HL-60/S4 treated with retinoic acid at 250 ng/mL for 4 days and 3 days (cell line): ENCODE results near the gene PHIP.

Experiments used
- in situ Hi-C: fragments of 300-500 bp; cut with MboI; formaldehyde crosslinking; loops from 2 replicates; pipeline ENCODE4 v1.7.0; 2022; ENCODE audit warnings: low sequenced_read_pairs

The PHIP gene

GRCh38 chr6:79071547-79071946 lies 6.5 kb downstream of the PHIP start:
- in situ Hi-C loops = no loop called here

GRCh38 chr6:79070206-79070825 lies 7.7 kb downstream of the PHIP start:
- in situ Hi-C loops = no loop called here

- in situ Hi-C loops = no loop called here
Measured at GRCh38 chr6:79066828-79067227, 11.2 kb downstream of the PHIP start.

GRCh38 chr6:79066330-79066729 lies 11.7 kb downstream of the PHIP start:
- in situ Hi-C loops = no loop called here

GRCh38 chr6:79065232-79065631 lies 12.8 kb downstream of the PHIP start:
- in situ Hi-C loops = no loop called here

GRCh38 chr6:79064635-79065034 lies 13.4 kb downstream of the PHIP start:
- in situ Hi-C loops = no loop called here

GRCh38 chr6:79062708-79063107 lies 15.3 kb downstream of the PHIP start:
- in situ Hi-C loops = no loop called here

- in situ Hi-C loops = no loop called here
Measured at GRCh38 chr6:79057746-79058145, 20.3 kb downstream of the PHIP start.

- in situ Hi-C loops = no loop called here
Measured at GRCh38 chr6:79056226-79056625, 21.8 kb downstream of the PHIP start.

- in situ Hi-C loops = no loop called here
Measured at GRCh38 chr6:79048611-79049010, 29.4 kb downstream of the PHIP start.

GRCh38 chr6:79047072-79047471 lies 31.0 kb downstream of the PHIP start:
- in situ Hi-C loops = no loop called here

- in situ Hi-C loops = no loop called here
Measured at GRCh38 chr6:79045966-79046365, 32.1 kb downstream of the PHIP start.

GRCh38 chr6:79042799-79043126 lies 35.3 kb downstream of the PHIP start:
- in situ Hi-C loops = no loop called here

GRCh38 chr6:79042088-79042798 lies 35.8 kb downstream of the PHIP start:
- in situ Hi-C loops = no loop called here

GRCh38 chr6:79040083-79040482 lies 38.0 kb downstream of the PHIP start:
- in situ Hi-C loops = no loop called here

GRCh38 chr6:79038061-79038460 lies 40.0 kb downstream of the PHIP start:
- in situ Hi-C loops = no loop called here

- in situ Hi-C loops = no loop called here
Measured at GRCh38 chr6:79034865-79035264, 43.2 kb downstream of the PHIP start.

- in situ Hi-C loops = no loop called here
Measured at GRCh38 chr6:79033279-79033678, 44.8 kb downstream of the PHIP start.

- in situ Hi-C loops = no loop called here
Measured at GRCh38 chr6:79031821-79032590, 46.0 kb downstream of the PHIP start.

- in situ Hi-C loops = no loop called here
Measured at GRCh38 chr6:79030511-79030910, 47.5 kb downstream of the PHIP start.

- in situ Hi-C loops = no loop called here
Measured at GRCh38 chr6:79030023-79030422, 48.0 kb downstream of the PHIP start.

GRCh38 chr6:79028641-79029314 lies 49.3 kb downstream of the PHIP start:
- in situ Hi-C loops = no loop called here
